A549 (cell line): ENCODE results near the gene TIAM2. TPM values are rescaled to one million over a fixed set of nuclear protein-coding genes. Genes with fewer than 3 reads are reported as not detected.

Experiments used
- ATAC-seq, 2 experiments: fragments of 200-7000 bp in 1 of 2; fragments of >200 bp in 1 of 2; cut with Nextera tagmentation in 1 of 2; cut with Tn5 transposase in 1 of 2; 3 replicates each; pipeline versions ENCODE4 v1.8.0 to v1.9.1; 2018 to 2020; ENCODE audit warnings: mild to moderate bottlenecking in 1 of 2, moderate library complexity in 1 of 2
- CTCF ChIA-PET: fragments of 300-600 bp; sonication (Branson Sonifier 250); formaldehyde crosslinking; extraction: SDS; loops from one replicate; lab custom pipeline; 2021; ENCODE audit warnings: antibody characterized with exemption, inconsistent platforms; lab: Yijun Ruan, JAX
- POLR2A ChIA-PET: fragments of 350-600 bp; formaldehyde crosslinking; extraction: SDS; loops from one replicate; lab custom pipeline; 2021; ENCODE audit warnings: antibody characterized with exemption, inconsistent platforms; lab: Yijun Ruan, JAX
- DNase-seq, 2 experiments: peaks; one replicate each; pipeline versions ENCODE4 v3.0.0 to v3.0.0-alpha.2; 2011 to 2016; ENCODE audit warnings: low read depth in 1 of 2, low spot score in 1 of 2
- FAIRE-seq: peaks from 2 replicates; lab custom pipeline; 2011; peaks lifted over from hg19 to GRCh38; lab: Jason Lieb, UNC
- H3K27ac ChIP-seq, 2 experiments: fragments of >200 bp; sonication (Bioruptor Twin); formaldehyde crosslinking; 3 replicates each; pipeline ENCODE4 v1.5.1; 2016 to 2017
- H3K4me1 ChIP-seq: fragments of >200 bp; sonication (Bioruptor Twin); formaldehyde crosslinking; 3 replicates; pipeline ENCODE4 v1.6.1; 2016
- H3K4me2 ChIP-seq: fragments of >200 bp; sonication (Bioruptor Twin); formaldehyde crosslinking; 3 replicates; pipeline ENCODE4 v1.6.1; 2016
- H3K4me3 ChIP-seq: fragments of >200 bp; sonication (Bioruptor Twin); formaldehyde crosslinking; 3 replicates; pipeline ENCODE4 v1.5.1; 2016
- H3K9me3 ChIP-seq: fragments of >200 bp; sonication (Bioruptor Twin); formaldehyde crosslinking; 3 replicates; pipeline ENCODE4 v1.6.1; 2016
- ATOH8 ChIP-seq: fragments of 250-450 bp; sonication (Bioruptor Pico); IDR thresholded peaks from 2 replicates; pipeline ENCODE4 v1.5.0; 2020; ENCODE audit warnings: low read depth, mild to moderate bottlenecking, moderate library complexity
- CBX8 ChIP-seq: fragments of 200-600 bp; sonication (generic); IDR thresholded peaks from 2 replicates; pipeline ENCODE4 v1.6.1; 2016
- CHD4 ChIP-seq: fragments of 200-600 bp; sonication (generic); IDR thresholded peaks from 2 replicates; pipeline ENCODE4 v1.6.1; 2016; ENCODE audit warnings: antibody characterized with exemption, mild to moderate bottlenecking, borderline replicate concordance
- E2F6 ChIP-seq: IDR thresholded peaks from 2 replicates; pipeline ENCODE4 v1.6.1; 2012; ENCODE audit warnings: low read depth, borderline replicate concordance
- EP300 ChIP-seq, 2 experiments: fragments of >200 bp; sonication (Bioruptor Twin); formaldehyde crosslinking; IDR thresholded peaks; 2 replicates in 1 of 2; 3 replicates in 1 of 2; pipeline ENCODE4 v1.6.1; 2016 to 2017
- ESRRA ChIP-seq: fragments of 150-350 bp; IDR thresholded peaks from 2 replicates; pipeline ENCODE4 v1.6.1; 2014; ENCODE audit warnings: mild to moderate bottlenecking, low read length, borderline replicate concordance
- FOSB ChIP-seq: fragments of 250-450 bp; sonication (Bioruptor Pico); IDR thresholded peaks from 2 replicates; pipeline ENCODE4 v1.5.0; 2020; ENCODE audit warnings: mild to moderate bottlenecking, moderate library complexity
- HEYL ChIP-seq: fragments of 250-450 bp; sonication (Bioruptor Pico); IDR thresholded peaks from 2 replicates; pipeline ENCODE4 v1.8.0; 2021; ENCODE audit warnings: mild to moderate bottlenecking, moderate library complexity
- HMGXB4 ChIP-seq: fragments of 250-450 bp; sonication (Bioruptor Pico); IDR thresholded peaks from 2 replicates; pipeline ENCODE4 v1.5.0; 2021; ENCODE audit warnings: mild to moderate bottlenecking, moderate library complexity, borderline replicate concordance
- JUN ChIP-seq, 2 experiments: fragments of >200 bp; sonication (Bioruptor Twin); formaldehyde crosslinking; IDR thresholded peaks; 2 replicates in 1 of 2; 3 replicates in 1 of 2; pipeline ENCODE4 v1.6.1; 2016 to 2017
- MAZ ChIP-seq: fragments of 150-350 bp; IDR thresholded peaks from 2 replicates; pipeline ENCODE4 v1.6.1; 2014; ENCODE audit warnings: antibody characterized with exemption, low read depth, low read length, borderline replicate concordance
- MYC ChIP-seq: IDR thresholded peaks from 2 replicates; pipeline ENCODE4 v1.6.1; 2012; ENCODE audit warnings: mild to moderate bottlenecking, inconsistent platforms, low read length, improper control_type of control experiment, borderline replicate concordance
- NR3C1 ChIP-seq: fragments of >200 bp; sonication (Bioruptor Twin); formaldehyde crosslinking; IDR thresholded peaks from 3 replicates; pipeline ENCODE4 v1.6.1; 2017
- RFX5 ChIP-seq: fragments of 450-650 bp; IDR thresholded peaks from 2 replicates; pipeline ENCODE4 v1.7.1; 2014; ENCODE audit warnings: antibody characterized with exemption, mild to moderate bottlenecking, moderate library complexity
- RNF2 ChIP-seq: fragments of 200-600 bp; sonication (generic); IDR thresholded peaks from 2 replicates; pipeline ENCODE4 v1.6.1; 2016; ENCODE audit warnings: low read depth, mild to moderate bottlenecking, antibody characterized with exemption, moderate library complexity, borderline replicate concordance
- SMC3 ChIP-seq: fragments of >200 bp; sonication (Bioruptor Twin); formaldehyde crosslinking; IDR thresholded peaks from 3 replicates; pipeline ENCODE4 v1.6.1; 2018; ENCODE audit warnings: inconsistent platforms
- USF2 ChIP-seq: fragments of 450-650 bp; IDR thresholded peaks from 2 replicates; pipeline ENCODE4 v1.6.1; 2014; ENCODE audit warnings: antibody characterized with exemption
- ZC3H11A ChIP-seq: fragments of 450-650 bp; IDR thresholded peaks from 2 replicates; pipeline ENCODE4 v1.6.1; 2014; ENCODE audit warnings: antibody characterized with exemption, mild to moderate bottlenecking
- ZFP36 ChIP-seq: fragments of 450-650 bp; IDR thresholded peaks from 2 replicates; pipeline ENCODE4 v1.6.1; 2014; ENCODE audit warnings: borderline replicate concordance; ENCODE audit not compliant: partially characterized antibody
- WGBS: methylation state at CpG from one replicate; pipeline ENCODE4 v1.1.6; 2017; ENCODE audit errors: missing lambda C conversion rate; 5-methylcytosine and 5-hydroxymethylcytosine counted together
- polyA plus RNA-seq, 4 experiments: library from polyadenylated mRNA; depleted of rRNA in 3 of 4; stranded (reverse); fragments of >200 nt; fragmentation: RNase III in 1 of 4; extraction: RNeasy Plus Mini Kit Qiagen cat#74134 plus additional on column Dnase treatment in 1 of 4; gene quantifications; 2 replicates in 3 of 4; 3 replicates in 1 of 4; pipeline ENCODE4 v1.2.3, GENCODE V29; 2011 to 2017

The TIAM2 gene
- polyA plus RNA-seq, 2 of the 4 experiments (the other 2 are of a cell fraction), result 2.5 to 3.1 TPM

- TF ChIP-seq USF2, result no peak
Measured at GRCh38 chr6:155077331-155077730, 82.2 kb downstream of the TIAM2 start (continued).

GRCh38 chr6:155077784-155078183, 82.7 kb downstream of the TIAM2 start:
- ATAC-seq (no peak), DNase-seq (no peak), FAIRE-seq (no peak)
- TF ChIP-seq ZC3H11A, result no peak
- TF ChIP-seq RNF2, result no peak
- TF ChIP-seq JUN (IDR thresholded peaks at IDR 0.05), result no peak
- TF ChIP-seq MAZ, result no peak
- TF ChIP-seq ATOH8 (CRISPR knock-in tag), result no peak
- no peak for TF ChIP-seq E2F6
- TF ChIP-seq CHD4, result no peak
- no peak for TF ChIP-seq FOSB (CRISPR knock-in tag)
- TF ChIP-seq NR3C1, result no peak
- no peak for TF ChIP-seq HEYL (CRISPR knock-in tag)
- TF ChIP-seq HMGXB4 (CRISPR knock-in tag), result no peak
- TF ChIP-seq ESRRA, result no peak
- no peak for TF ChIP-seq ZFP36
- ChIA-PET CTCF (interaction anchor here (1.1 kb wide), 1 partner anchor 39 kb away, joined by 4 read pairs; no protein-coding TSS in a partner anchor), POLR2A (no interaction called here)
- Histone ChIP-seq H3K4me3 (no peak overlapping the region), H3K27ac (no peak overlapping the region), H3K4me1 (no peaks in the 10 kb centered on the region), H3K4me2 (no peak overlapping the region), H3K9me3 (no peaks in the 10 kb centered on the region)
- 100% methylated on average over 2 of the region's 2 CpGs for WGBS

GRCh38 chr6:155078331-155078745, 83.2 kb downstream of the TIAM2 start:
- 81% methylated on average over 8 of the region's 8 CpGs for WGBS

GRCh38 chr6:155079985-155080452, 84.9 kb downstream of the TIAM2 start:
- no peak overlapping the region for H3K4me3 ChIP-seq
- 64% methylated on average over 7 of the region's 7 CpGs for WGBS
- ChIA-PET CTCF (no interaction called here), POLR2A (no interaction called here)
- no peaks in the 10 kb centered on the region for H3K9me3 ChIP-seq
- peaks cover 8% of the 10 kb centered on the region for H3K4me1 ChIP-seq
- ATAC-seq (no peak), DNase-seq (no peak), FAIRE-seq (no peak)
- H3K27ac ChIP-seq, result no peak overlapping the region
- no peak for TF ChIP-seq ZC3H11A
- no peak for TF ChIP-seq RFX5
- no peak for TF ChIP-seq MYC
- no peak overlapping the region for H3K4me2 ChIP-seq

More at GRCh38 chr6:155078331-155078745, 83.2 kb downstream of the TIAM2 start:
- Histone ChIP-seq H3K4me2 (no peak overlapping the region), H3K4me1 (no peaks in the 10 kb centered on the region), H3K4me3 (no peak overlapping the region), H3K9me3 (no peaks in the 10 kb centered on the region), H3K27ac (no peak overlapping the region)
- CTCF ChIA-PET, result interaction anchor here (1.1 kb wide), 1 partner anchor 39 kb away, joined by 4 read pairs; no protein-coding TSS in a partner anchor
- POLR2A ChIA-PET, result no interaction called here
- no peak for FAIRE-seq
- ATAC-seq, result no peak
- DNase-seq, result no peak
- TF ChIP-seq CHD4 (no peak), EP300 (IDR thresholded peaks at IDR 0.05) (no peak), CBX8 (no peak), SMC3 (no peak)
